Skin of body (tissue), 3 donors: ENCODE results near the gene TSKS. TPM values are rescaled to one million over a fixed set of nuclear protein-coding genes. Genes with fewer than 3 reads are reported as not detected.

Source experiments
- DNase-seq: peaks from one replicate; lab custom pipeline; 2025; lab: John Stamatoyannopoulos, UW
- small RNA-seq: library from RNA; depleted of rRNA; stranded (forward); fragments of <200 nt; gene quantifications from one replicate; pipeline ENCODE3, GENCODE V24; 2014; ENCODE audit warnings: low replicate concordance
- total RNA-seq: library from RNA; depleted of rRNA; stranded (reverse); fragments of >200 nt; gene quantifications from one replicate; pipeline ENCODE4 v1.2.3, GENCODE V29; 2014

Gene TSKS
- total RNA-seq, 1 donor from 2014 or later: 0.30 TPM

DNA sequence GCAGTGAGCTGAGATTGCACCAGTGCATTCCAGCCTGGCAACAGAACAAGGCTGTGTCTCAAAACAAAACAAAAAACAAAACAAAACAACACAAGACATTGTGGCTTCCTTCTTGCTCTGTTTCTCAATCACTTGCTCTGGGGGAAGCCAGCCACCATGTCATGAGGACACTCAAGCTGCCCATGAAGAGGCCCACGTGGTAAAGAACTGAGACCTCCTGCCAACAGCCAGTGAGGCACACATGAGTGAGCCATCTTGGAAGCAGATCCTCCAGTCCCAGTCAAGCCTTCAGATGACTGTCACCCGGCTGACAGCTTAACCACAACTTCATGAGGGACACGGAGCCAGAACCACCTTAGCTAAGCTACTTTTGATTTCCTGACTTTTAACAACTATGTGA lies 47.0 kb downstream of the TSKS start:
- DNase-seq: no peak

DNA sequence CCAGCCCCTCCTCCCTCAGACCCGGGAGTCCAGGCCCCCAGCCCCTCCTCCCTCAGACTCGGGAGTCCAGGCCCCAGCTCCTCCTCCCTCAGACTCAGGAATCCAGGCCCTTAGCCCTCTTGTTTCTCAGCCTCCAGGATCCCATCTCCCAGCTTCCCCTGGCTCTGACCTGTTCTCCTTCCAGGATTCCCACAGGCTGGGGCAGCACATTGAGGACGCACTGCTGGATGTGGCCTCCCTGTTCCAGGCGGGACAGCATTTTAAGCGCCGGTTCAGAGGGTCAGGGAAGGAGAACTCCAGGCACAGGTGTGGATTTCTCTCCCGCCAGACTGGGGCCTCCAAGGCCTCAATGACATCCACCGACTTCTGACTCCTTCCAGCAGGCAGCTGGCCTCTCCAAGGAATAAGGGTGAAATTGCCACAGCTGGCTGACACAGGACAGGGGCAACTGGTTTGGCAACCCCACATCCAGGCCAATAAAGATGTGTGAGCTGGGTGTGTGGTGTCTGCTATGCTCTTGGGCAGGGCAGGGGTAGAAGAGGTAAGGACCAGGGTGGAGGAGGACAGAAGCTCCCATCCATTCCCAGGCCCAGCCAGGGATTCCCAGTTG lies 49.8 kb downstream of the TSKS start:
- no peak for DNase-seq

DNA sequence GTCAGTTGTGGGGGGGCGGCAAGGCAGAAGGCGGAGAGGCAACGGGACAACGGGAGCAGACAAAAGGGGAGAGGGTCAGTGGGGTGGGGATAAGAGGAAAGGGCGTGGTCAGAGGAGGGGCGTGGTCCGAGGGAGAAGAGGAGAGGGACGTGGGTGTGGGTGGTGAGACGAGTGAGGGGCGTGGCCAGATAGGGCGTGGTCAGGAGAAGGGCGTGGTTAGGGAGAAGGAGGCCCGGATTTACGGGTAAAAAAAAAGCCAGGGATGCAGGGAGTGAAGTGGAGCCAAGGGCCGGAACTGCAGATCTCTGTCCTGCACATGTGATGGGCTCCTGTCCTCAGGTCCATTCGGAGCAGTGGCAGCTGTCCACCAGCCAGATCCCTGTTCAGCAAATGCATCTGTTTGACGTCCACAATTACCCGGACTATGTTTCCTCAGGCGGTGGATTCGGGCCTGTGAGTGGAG lies 50.7 kb downstream of the TSKS start:
- no peak for DNase-seq

DNA sequence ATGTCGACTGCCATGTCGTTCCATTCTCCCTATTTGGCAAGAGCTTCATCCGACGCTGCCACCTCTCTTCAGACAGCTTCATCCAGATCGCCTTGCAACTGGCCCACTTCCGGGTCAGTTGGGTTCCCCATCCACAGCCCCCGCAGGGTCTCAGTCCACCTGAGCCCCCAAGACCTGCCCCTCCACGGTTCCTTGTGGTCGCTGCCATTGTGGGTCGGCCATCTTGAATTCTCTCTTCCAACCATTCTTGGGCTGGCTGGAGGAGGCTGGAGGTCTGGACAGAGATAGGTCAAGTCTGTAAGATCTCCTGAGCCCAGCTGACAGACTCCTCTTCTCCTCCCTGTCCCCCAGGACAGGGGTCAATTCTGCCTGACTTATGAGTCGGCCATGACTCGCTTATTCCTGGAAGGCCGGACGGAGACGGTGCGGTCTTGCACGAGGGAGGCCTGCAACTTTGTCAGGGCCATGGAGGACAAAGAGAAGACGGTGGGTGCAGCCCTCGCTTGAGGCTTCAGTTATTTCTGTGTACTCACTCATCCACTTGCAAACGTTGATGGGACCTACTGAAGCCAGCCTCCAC lies 52.6 kb downstream of the TSKS start:
- no peak for DNase-seq

DNA sequence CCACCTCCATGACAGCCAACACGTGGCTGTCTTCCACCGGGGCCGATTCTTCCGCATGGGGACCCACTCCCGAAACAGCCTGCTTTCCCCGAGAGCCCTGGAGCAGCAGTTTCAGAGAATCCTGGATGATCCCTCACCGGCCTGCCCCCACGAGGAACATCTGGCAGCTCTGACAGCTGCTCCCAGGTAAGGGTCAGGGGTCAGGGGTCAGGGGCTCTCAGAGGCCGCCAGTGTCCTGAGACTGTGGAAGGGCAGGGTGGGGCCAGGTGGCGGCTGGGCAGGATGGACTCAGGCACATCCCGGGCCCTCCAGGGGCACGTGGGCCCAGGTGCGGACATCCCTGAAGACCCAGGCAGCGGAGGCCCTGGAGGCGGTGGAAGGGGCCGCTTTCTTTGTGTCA lies 57.2 kb downstream of the TSKS start:
- no peak for DNase-seq

DNA sequence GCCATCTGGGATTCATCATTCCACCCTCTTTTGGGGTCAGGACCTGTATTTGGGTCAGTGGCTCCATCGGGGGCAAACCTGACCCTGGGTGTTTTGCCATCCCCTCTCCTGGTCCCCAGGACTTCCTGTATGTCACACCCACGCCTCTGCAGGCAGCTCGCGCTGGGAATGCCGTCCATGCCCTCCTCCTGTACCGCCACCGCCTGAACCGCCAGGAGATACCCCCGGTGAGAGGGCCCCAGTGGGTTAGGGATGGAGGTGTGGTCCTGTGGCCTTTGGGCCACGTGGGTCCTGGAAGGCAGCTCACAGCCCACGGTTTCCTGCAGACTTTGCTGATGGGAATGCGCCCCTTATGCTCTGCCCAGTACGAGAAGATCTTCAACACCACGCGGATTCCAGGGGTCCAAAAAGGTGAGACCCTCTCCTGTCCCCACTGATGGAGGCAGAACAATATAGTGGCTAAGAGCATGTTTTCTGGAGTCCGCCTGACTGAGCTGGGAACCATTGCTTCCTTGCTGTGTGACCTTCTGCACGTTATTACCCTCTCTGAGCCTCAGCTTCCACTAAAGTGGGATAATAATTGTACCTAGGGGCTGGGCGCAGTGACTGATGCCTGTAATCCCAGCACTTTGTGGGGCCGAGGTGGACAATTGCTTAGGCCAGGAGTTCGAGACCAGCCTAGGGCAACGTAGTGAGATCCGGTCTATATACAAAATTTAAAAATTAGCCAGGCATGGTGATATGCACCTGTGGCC lies 58.0 kb downstream of the TSKS start:
- DNase-seq: no peak

DNA sequence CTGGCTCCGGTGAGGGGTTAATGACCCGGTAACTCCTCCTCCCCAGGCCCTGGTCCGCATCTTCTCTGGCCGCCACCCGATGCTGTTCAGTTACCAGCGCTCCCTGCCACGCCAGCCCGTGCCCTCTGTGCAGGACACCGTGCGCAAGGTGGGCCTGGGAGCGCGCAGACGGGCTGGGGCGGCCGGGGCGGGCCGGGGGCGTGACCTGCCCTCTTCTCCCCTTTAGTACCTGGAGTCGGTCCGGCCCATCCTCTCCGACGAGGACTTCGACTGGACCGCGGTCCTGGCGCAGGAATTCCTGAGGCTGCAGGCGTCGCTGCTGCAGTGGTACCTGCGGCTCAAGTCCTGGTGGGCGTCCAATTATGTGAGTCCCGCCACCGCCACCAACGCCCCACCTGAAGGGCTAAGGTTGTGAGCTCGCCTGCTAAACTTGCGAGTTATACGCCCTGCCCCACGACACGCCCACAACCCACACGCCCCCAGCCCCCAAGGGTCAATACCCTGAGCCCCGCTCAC lies 61.8 kb downstream of the TSKS start:
- DNase-seq: no peak

DNA sequence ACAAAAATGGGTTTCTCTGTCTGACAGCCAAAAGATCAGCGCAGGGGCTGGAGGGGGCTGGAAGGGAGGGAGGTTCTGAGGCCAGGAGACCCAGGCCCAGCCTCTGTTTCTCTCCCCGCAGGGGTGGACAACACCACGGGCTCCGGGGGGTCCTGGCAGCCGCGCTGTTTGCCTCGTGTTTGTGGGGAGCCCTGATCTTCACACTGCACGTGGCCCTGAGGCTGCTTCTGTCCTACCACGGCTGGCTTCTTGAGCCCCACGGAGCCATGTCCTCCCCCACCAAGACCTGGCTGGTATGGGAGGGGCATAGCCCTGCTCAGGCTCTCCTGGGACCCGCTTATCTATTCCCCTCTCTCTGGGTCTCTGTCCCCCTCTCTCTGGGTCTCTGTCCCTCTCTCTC lies 62.5 kb downstream of the TSKS start:
- DNase-seq: no peak

DNA sequence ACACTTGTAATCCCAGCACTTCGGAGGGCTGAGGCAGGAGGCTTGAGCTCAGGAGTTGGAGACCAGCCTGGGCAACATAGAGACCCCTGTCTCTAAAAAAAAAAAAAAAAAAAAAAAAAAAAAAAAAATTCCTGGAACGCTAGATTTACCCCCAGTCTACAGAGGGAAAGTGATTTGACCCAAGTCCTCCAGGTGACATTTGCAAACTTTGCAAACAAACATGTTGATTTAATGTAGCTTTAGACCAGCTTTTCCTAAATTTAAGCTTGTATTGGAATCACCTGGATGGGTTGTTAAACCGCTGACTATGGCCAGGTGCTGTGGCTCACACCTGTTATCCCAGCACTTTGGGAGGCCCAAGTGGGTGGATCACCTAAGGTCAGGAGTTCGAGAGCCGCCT lies 63.7 kb downstream of the TSKS start:
- no peak for DNase-seq

DNA sequence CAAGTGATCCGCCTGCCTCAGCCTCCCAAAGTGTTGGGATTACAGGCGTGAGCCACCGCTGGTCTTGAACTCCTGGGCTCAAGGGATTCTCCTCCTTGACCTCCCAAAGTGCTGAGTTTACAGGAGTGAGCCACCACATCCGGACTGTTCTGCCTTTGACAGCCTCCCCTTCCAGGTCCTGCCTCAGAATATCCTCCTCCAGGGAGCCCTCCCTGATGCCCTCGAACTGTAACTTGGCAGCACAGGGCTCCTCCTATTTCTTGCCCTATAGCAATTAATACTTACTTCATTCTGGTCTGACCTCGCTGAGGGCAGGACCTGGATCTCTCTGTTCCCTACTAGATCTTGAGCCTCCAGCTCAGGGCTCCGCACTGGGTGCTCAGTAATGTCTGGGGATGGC lies 66.2 kb downstream of the TSKS start:
- DNase-seq: no peak

DNA sequence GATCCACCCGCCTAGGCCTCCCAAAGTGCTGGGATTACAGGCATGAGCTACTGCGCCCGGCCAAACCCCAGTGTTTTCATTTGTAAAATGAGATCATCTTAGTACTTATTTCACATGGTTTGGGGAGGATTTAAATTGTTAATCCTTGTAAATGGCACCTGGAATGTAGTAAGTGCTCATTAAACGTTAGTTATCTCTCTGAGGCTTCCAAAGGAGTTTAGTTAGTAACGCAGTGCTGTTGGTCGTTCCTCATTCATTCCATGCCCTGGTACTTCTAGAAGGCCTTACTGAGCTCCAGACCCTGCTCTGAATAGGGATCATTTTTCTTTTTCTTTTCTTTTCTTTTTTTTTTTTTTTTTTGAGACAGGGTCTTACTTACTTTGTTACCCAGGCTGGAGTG lies 67.0 kb downstream of the TSKS start:
- DNase-seq: no peak

DNA sequence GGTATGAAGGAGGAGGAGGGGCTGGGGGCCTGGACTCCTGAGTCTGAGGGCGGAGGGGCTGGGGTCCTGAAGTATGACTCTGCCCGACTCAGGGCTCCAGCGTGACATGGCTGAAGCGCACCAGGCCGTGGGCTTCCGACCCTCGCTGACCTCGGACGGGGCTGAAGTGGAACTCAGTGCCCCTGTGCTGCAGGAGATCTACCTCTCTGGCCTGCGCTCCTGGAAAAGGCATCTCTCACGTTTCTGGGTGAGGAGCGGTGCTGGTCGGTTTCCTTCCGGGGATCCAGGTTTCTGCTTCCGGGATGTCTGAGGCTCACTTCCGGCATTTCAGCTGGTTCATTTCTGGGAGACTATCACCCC lies 71.0 kb downstream of the TSKS start:
- no peak for DNase-seq

DNA sequence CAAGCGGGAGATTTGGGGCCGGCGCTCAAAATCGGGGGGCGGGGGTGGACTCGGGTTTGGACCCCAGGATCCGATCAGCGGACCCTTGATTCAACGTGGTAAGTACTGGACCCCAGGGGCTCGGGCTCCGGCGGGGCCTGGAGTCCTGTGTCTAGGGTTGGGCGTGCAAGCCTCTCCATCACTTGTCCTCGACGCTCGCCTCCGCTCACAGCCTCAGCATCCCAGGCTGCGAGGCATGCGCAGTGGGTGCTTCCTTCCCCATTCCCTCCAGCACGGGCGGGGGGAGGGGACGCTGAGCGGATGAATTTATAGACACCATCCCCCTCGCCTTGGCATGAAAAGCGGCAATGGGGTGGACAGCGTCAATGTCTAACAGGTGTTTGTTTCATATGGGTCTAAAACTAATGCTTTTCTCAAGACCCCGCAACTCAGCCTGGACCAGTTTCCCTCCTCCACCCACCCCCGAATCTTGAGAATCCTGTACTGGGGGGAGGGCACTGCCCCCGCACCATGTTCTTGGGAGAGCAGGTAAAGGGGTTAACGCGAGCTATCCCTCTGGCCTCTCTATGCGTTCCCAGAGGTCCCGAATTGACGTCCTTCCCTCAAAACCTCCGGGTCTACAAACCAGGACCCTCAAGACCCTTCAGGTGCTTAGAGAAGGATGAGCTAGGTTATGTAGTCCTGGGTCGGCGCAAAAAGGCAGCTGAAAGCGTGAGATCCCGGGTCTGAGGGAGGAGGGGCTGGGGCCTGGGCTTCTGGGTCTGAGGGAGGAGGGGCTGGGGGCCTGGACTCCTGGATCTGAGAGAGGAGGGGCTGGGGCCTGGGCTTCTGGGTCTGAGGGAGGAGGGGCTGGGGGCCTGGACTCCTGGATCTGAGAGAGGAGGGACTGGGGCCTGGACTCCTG lies 71.6 kb downstream of the TSKS start:
- DNase-seq: peak; percentile 34

DNA sequence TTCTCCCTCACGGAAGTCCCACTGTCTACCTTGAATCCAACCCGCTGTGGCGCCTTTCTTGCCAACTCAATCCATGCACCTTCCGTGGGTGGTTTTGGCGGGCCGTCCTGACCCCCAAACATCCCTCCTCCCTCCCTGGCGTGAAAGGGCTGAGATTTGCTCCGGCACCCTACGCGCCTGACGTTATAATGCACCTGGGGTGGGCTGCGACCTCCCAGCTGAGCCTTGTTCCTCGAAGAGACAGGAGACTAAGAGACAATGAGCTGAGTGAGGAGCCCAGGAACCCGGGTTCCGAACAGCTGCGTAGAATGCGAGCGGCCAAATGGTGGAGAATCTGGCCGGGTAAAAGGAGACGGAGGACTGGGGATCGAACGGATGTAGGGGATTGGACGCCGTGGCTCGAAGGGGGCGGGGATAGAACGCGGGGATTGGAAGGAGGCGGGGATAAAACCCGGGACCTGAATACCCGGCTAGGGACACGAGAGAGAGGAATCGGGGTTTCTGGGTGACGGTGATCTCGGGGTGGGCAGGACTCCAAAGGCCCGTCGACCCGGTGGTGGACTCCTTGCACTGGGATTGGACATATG lies 72.4 kb downstream of the TSKS start, which contains the start of gene CPT1C:
CPT1C (plus strand) TSS at position 461 of the 587 bp plus-strand sequence. CDS start 1,137 bp downstream, outside the sequence.
- no peak for DNase-seq

DNA sequence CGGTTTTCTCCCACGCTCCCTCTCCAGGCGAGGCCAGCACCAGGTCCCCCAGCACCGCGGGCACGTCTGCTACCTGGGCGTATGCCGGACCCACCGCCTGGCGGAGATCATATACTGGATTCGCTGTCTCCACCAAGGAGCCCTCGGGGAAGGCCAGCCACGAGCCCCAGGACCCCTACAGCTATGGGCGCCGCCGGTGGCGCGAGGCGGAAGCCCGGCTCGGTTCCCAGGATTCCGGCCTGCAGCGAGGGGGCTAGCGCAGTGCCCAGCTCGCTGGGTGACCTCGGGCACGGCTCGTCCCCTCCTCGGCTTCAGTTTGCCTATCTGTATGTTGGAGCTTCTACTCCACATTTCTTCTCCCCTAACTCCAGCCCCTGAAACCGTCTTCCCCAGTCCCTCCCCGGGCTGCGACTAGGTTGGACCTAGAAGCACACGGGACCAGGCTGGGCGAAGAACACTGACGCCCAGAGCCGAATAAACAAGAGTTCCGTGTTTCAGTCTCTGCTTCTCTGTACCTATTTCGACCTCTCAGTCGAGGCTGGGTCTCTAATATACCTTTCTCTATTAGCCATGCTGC lies 72.9 kb downstream of the TSKS start:
- no peak for DNase-seq

Small RNAs within 50 kb of the gene (small RNA-seq; reads per million reads assigned to genes)
- gene MIR6799 (not detected), gene RNU6-841P (not detected)

Other genes with a start within 250 kb of the TSKS start
- gene RCN3, start 235.3 kb downstream of the TSKS start, total RNA-seq: 71.9 TPM
- gene NOSIP, start 182.8 kb downstream of the TSKS start, total RNA-seq: 28.4 TPM
- 2.8 TPM for gene PRRG2, start 182.0 kb downstream of the TSKS start, total RNA-seq
- 6.9 TPM for gene PRR12, start 172.1 kb downstream of the TSKS start, total RNA-seq
- 10.2 TPM for gene RRAS, start 123.2 kb downstream of the TSKS start, total RNA-seq
- gene SCAF1, start 121.1 kb downstream of the TSKS start, total RNA-seq: 8.5 TPM
- 42.6 TPM for gene IRF3, start 97.4 kb downstream of the TSKS start, total RNA-seq
- gene BCL2L12, start 97.4 kb downstream of the TSKS start, total RNA-seq: 5.0 TPM
- gene PRMT1, start 86.0 kb downstream of the TSKS start, total RNA-seq: 129 TPM
- 0.69 TPM for gene ADM5, start 73.7 kb downstream of the TSKS start, total RNA-seq
- gene CPT1C, start 72.2 kb downstream of the TSKS start, total RNA-seq: 1.6 TPM
- gene AP2A1, start 3.7 kb upstream of the TSKS start, total RNA-seq: 31.4 TPM
- gene FUZ, start 50.0 kb upstream of the TSKS start, total RNA-seq: 13.4 TPM
- gene MED25, start 55.0 kb upstream of the TSKS start, total RNA-seq: 17.4 TPM
- 46.4 TPM for gene PTOV1, start 87.9 kb upstream of the TSKS start, total RNA-seq
- 25.2 TPM for gene PNKP, start 104.3 kb upstream of the TSKS start, total RNA-seq
- gene AKT1S1, start 114.0 kb upstream of the TSKS start, total RNA-seq: 4.3 TPM
- gene TBC1D17, start 114.4 kb upstream of the TSKS start, total RNA-seq: 12.9 TPM
- gene IL4I1, start 133.6 kb upstream of the TSKS start, total RNA-seq: 0.49 TPM
- 2.0 TPM for gene ATF5, start 165.9 kb upstream of the TSKS start, total RNA-seq
- 19.0 TPM for gene NUP62, start 166.2 kb upstream of the TSKS start, total RNA-seq
- gene SIGLEC11, start 197.9 kb upstream of the TSKS start, total RNA-seq: 0.79 TPM